Loucy (cell line): ENCODE results near the gene ZFR2.

ENCODE experiments used
- H2AFZ ChIP-seq: fragments of 200-600 bp; sonication (generic); 2 replicates; pipeline ENCODE4 v1.6.0; 2016; ENCODE audit warnings: antibody characterized with exemption, mild to moderate bottlenecking, low read length, moderate library complexity
- H3F3A ChIP-seq: fragments of 200-600 bp; 2 replicates; pipeline ENCODE4 v1.6.0; 2016; ENCODE audit warnings: antibody characterized with exemption, low read depth, mild to moderate bottlenecking
- H3K27me3 ChIP-seq: fragments of 200-600 bp; sonication (generic); 2 replicates; pipeline ENCODE4 v1.6.1; 2014; ENCODE audit warnings: low read length, mild to moderate bottlenecking; ENCODE audit not compliant: insufficient read depth, poor library complexity, severe bottlenecking
- H3K36me3 ChIP-seq: fragments of 200-600 bp; sonication (generic); 2 replicates; pipeline ENCODE4 v1.6.1; 2016; ENCODE audit warnings: low read length; ENCODE audit not compliant: insufficient read depth
- H3K4me1 ChIP-seq: fragments of 200-600 bp; sonication (generic); 2 replicates; pipeline ENCODE4 v1.5.1; 2014; ENCODE audit warnings: low read length, mild to moderate bottlenecking; ENCODE audit not compliant: insufficient read depth, poor library complexity, severe bottlenecking
- H3K4me2 ChIP-seq: fragments of 200-600 bp; sonication (generic); 2 replicates; pipeline ENCODE4 v1.6.0; 2014; ENCODE audit warnings: antibody characterized with exemption, low read length, low read depth, mild to moderate bottlenecking; ENCODE audit not compliant: poor library complexity, severe bottlenecking
- H3K4me3 ChIP-seq: fragments of 200-600 bp; sonication (generic); 2 replicates; pipeline ENCODE4 v1.5.1; 2014; ENCODE audit warnings: low read length, mild to moderate bottlenecking, mixed read lengths; ENCODE audit not compliant: poor library complexity, severe bottlenecking
- H3K79me2 ChIP-seq: fragments of 200-600 bp; sonication (generic); 2 replicates; pipeline ENCODE4 v1.6.1; 2014; ENCODE audit warnings: low read length; ENCODE audit not compliant: insufficient read depth
- H3K9ac ChIP-seq: fragments of 200-600 bp; sonication (generic); 2 replicates; pipeline ENCODE4 v1.6.0; 2014; ENCODE audit warnings: mild to moderate bottlenecking, low read depth, low read length, moderate library complexity; ENCODE audit not compliant: poor library complexity, severe bottlenecking
- H3K9me2 ChIP-seq: fragments of 200-600 bp; sonication (generic); replicated peaks from 2 replicates; pipeline ENCODE4 v1.6.1; 2016; ENCODE audit warnings: low read depth, low read length, mixed read lengths
- H3K9me3 ChIP-seq: fragments of 200-600 bp; sonication (generic); 2 replicates; pipeline ENCODE4 v1.6.1; 2014; ENCODE audit warnings: mild to moderate bottlenecking, antibody characterized with exemption, low read length, low read depth; ENCODE audit not compliant: insufficient read depth
- H4K20me1 ChIP-seq: fragments of 200-600 bp; sonication (generic); 2 replicates; pipeline ENCODE4 v1.6.0; 2014; ENCODE audit warnings: antibody characterized with exemption, low read length, mild to moderate bottlenecking; ENCODE audit not compliant: insufficient read depth, poor library complexity, severe bottlenecking
- EZH2phosphoT487 ChIP-seq: fragments of 200-600 bp; IDR thresholded peaks from 2 replicates; pipeline ENCODE4 v1.6.1; 2018; ENCODE audit warnings: antibody characterized with exemption, mild to moderate bottlenecking, moderate library complexity, borderline replicate concordance
- TF ChIP-seq, protein P1 (sequence below): fragments of 200-600 bp; sonication (generic); conservative IDR thresholded peaks from 2 replicates; pipeline ENCODE4 v1.5.1; 2014; ENCODE audit warnings: mild to moderate bottlenecking, antibody characterized with exemption, low read length

Gene ZFR2

DNA sequence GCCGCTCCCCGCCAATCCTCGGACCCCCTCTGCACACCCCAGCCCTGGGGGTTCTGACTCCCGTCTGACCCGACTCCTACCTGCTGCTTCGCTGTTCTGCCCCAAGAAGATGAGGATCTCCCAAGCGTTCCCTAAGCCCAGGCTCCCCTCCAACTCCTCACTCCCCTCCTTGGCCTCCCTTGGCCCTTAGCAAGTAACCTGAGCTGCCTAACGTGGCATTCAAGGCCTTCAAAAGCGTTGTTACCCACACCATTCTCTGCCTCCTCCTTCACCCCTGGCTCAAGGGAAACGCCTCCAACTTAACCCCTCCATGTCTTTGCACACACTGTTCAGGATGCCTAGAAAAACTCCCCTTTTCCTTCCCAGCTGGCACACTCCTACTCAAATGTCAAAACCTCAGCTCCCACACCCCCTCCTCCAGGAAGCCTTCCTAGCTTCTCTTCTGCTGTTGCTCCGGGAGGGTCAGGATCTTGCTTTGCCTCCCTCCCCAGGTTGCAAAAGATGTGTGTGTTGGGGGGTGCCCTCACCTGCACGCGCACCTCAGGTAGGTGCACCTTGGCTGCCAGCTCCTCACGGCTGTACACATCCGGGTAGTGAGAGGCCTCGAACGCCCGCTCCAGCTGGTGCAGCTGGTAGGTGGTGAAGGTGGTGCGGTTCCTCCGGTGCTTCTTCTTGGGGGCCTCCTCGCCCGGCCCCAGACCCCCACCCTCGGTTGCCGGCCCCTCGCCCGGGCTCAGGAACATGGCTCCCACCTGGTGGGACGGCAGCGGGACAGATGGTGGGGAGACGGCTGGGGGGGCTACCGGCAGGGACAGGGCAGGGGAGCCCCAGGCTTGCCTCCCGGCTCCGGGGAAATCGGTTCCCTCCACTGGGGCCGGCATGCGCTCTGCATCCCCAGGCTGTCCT, 97.6 kb downstream of the ZFR2 start:
- Histone ChIP-seq H3K4me1 (no peaks in the 10 kb centered on the region), H3K79me2 (no peaks in the 10 kb centered on the region), H3K4me3 (no peak overlapping the region), H3K36me3 (peaks cover 7% of the 10 kb centered on the region; the same call in 1 of the 2 replicates), H2AFZ (no peak overlapping the region), H3F3A (no peaks in the 10 kb centered on the region), H3K9ac (no peak overlapping the region), H3K27me3 (no peaks in the 10 kb centered on the region), H3K9me2 (no peaks in the 10 kb centered on the region), H4K20me1 (no peaks in the 10 kb centered on the region), H3K9me3 (no peaks in the 10 kb centered on the region), H3K4me2 (no peak overlapping the region)
- TF ChIP-seq EZH2phosphoT487, result no peak
- TF ChIP-seq, protein P1, sequence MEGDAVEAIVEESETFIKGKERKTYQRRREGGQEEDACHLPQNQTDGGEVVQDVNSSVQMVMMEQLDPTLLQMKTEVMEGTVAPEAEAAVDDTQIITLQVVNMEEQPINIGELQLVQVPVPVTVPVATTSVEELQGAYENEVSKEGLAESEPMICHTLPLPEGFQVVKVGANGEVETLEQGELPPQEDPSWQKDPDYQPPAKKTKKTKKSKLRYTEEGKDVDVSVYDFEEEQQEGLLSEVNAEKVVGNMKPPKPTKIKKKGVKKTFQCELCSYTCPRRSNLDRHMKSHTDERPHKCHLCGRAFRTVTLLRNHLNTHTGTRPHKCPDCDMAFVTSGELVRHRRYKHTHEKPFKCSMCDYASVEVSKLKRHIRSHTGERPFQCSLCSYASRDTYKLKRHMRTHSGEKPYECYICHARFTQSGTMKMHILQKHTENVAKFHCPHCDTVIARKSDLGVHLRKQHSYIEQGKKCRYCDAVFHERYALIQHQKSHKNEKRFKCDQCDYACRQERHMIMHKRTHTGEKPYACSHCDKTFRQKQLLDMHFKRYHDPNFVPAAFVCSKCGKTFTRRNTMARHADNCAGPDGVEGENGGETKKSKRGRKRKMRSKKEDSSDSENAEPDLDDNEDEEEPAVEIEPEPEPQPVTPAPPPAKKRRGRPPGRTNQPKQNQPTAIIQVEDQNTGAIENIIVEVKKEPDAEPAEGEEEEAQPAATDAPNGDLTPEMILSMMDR, result no peak

DNA sequence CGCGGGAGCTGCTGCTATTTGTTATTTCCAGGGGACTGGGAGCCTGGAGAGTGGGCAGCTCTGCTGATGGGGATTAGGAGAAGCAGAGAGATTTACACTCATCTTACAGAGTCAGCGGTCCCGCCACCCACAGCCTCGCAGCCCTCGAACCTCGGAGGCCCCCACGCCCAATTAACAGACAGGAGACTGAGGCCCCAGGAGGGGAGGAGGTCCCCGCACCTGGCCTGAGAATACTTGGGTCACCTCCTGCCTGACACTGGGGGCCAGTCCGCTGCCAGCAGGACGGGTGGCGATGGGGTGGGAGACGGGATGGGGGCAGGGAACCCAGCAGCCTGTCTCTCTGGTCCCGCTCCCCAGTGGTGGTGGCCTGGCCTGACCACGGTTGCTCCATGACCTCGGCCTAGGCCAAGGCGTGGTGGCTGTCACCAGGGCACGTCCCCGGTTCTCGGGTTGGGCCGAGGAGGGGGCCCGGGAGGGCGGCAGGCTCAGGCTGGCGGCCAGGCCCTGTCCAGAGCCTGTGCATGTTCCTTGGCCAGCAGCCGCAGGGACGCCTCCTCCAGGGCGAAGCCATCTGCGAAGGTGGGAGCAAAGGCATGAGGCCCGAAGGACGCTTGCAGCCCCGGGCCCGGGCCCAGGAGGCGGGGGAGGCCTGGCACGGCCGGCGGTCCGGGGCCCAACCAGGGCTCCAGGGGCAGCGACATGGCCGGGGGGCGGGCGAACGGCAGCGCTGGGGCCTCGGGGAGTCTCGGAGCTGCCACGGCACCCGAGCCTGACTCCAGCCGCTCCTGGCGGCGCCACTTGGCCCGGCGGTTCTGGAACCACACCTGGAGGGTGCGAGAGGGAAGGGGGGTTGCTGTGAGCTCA, 98.5 kb downstream of the ZFR2 start:
- H3K27me3 ChIP-seq, result no peaks in the 10 kb centered on the region
- no peaks in the 10 kb centered on the region for H3K9me3 ChIP-seq
- no peaks in the 10 kb centered on the region for H3F3A ChIP-seq
- TF ChIP-seq EZH2phosphoT487, result no peak
- TF ChIP-seq, protein P1, result no peak
- no peak overlapping the region for H3K9ac ChIP-seq
- no peaks in the 10 kb centered on the region for H3K4me1 ChIP-seq
- peaks cover 7% of the 10 kb centered on the region; the same call in 1 of the 2 replicates for H3K36me3 ChIP-seq
- H3K4me3 ChIP-seq, result no peak overlapping the region
- H3K79me2 ChIP-seq, result no peaks in the 10 kb centered on the region
- H2AFZ ChIP-seq, result no peak overlapping the region
- H4K20me1 ChIP-seq, result no peaks in the 10 kb centered on the region
- H3K4me2 ChIP-seq, result no peak overlapping the region
- no peaks in the 10 kb centered on the region for H3K9me2 ChIP-seq

DNA sequence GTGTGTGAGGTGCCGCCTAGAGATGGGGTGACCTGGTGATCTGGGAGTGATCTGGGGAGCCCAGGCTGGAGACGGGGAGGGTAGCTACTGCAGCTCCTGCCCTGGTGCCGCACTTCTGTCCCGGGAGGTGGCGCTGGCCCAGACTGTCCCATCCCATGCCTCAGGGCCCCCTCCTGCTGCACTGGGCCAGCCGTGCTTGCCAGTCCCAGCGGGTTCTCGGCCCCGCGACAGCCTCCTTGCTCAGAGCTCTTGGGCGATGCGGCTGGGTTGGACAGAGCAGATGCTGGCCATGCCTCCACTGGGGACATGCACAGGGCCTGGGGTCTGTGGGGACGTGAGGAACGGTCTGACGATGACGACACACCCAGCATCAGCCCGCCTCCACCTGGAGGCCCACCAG, 99.3 kb downstream of the ZFR2 start:
- Histone ChIP-seq H3K79me2 (no peaks in the 10 kb centered on the region), H3K9ac (no peak overlapping the region), H3K36me3 (peaks cover 10% of the 10 kb centered on the region; the same call in 1 of the 2 replicates), H3K4me2 (no peak overlapping the region), H2AFZ (no peak overlapping the region), H3K4me3 (no peak overlapping the region), H3F3A (no peaks in the 10 kb centered on the region), H3K4me1 (no peaks in the 10 kb centered on the region), H3K9me2 (no peaks in the 10 kb centered on the region), H4K20me1 (no peaks in the 10 kb centered on the region), H3K27me3 (no peaks in the 10 kb centered on the region), H3K9me3 (no peaks in the 10 kb centered on the region)
- no peak for TF ChIP-seq EZH2phosphoT487
- TF ChIP-seq, protein P1, result no peak
